GM18907 (cell line): ENCODE data around the gene TBX5.

Experiments
- ATAC-seq: cut with Tn5 transposase; IDR thresholded peaks from one replicate; pipeline ENCODE4 v1.9.1; 2021; ENCODE audit warnings: mild to moderate bottlenecking, moderate library complexity; ENCODE audit not compliant: unreplicated experiment

TBX5 gene

DNA sequence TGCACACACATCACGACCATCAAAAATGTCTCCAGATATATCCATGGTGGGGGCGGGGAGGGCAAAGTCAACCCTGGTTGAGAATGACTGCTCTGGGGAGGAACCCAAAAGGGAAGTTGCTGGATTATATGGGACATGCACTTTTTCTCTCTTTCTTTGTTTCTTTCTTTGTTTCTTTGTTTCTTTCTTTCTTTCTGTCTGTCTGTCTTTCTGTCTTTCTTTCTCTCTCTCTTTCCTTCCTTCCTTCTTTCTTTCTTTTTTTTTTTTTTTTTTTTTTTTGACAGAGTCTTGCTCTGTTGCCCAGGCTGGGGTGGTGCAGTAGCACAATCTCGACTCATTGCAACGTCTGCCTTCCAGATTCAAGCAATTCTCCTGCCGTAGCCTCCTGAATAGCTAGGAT is 71.5 kb downstream of the TBX5 start:
- ATAC-seq = no peak

DNA sequence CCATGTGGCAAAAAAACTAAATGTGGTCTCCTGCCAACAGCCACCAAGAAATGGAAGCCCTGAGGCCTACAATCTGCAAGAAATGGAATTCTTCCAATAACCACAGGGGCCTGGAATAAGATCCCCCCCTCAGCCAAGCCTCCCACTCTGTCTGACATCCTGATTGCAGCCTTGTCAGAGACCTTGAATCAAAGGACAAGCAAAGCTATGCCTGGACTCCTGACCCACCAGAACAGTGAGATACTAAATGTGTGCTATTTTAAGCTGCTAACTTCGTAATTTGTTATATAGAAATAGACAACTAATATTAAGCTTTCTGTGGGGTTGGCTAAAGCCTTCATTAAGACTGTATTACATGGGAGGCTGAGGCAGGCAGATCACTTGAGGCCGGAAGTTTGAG is 77.7 kb downstream of the TBX5 start:
- no peak for ATAC-seq

DNA sequence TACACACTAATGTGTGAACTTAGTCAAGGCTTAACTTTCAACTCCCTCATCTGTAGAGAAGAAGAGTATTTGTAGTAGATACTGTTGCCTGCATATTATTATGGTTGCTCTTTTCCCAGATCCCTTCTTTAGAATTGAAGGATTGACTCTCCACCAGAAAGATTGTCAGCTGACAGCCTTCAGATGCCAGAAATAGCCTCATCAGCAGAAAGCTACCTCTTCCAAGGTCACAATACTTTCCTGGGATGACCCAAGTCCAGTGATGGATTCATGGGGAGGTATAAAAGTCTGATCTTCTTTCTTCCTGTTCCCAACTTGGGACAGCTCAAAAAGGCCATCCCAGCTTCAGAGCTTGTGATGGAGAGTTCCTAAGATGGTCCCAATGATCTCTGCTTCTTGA is 78.2 kb downstream of the TBX5 start:
- no peak for ATAC-seq

DNA sequence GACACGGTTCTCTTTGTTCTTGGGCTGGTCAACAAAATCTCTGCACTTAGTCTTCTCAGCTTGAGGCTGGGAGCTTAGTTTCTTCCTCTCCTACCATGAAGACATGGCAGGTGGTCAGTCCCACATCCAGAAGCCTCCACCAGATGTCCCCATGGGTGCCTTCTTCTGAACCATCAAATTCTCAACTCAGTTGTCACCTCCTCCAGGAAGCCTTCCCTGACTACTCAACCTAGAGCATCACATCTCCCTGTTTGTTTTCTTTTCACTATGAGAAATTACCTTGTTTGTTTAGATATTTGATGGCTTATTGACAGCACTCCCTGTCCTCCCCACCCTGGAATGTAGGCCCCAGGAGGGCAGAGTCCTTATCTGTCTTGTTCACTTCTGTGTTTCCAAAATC is 84.4 kb downstream of the TBX5 start:
- ATAC-seq = no peak

DNA sequence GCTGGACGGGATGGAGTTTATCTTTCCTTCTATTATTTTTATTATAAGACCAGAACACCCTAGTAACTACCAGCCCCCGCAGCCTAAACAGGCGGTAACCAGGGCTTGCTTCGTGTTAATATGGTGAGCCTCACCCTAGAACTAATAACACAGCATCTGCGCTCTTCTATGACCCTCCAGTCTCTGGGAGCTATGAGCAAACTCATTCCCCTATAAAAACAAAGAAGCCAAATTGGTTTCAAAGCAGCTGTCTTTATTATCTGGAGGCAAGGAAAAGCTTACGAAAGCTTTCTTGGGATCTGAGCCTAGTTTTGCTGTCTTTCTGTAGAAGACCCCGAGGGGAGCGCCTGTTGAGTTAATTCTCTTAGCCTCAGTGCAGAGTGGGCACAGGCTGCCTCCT is 85.0 kb downstream of the TBX5 start:
- ATAC-seq = no peak

DNA sequence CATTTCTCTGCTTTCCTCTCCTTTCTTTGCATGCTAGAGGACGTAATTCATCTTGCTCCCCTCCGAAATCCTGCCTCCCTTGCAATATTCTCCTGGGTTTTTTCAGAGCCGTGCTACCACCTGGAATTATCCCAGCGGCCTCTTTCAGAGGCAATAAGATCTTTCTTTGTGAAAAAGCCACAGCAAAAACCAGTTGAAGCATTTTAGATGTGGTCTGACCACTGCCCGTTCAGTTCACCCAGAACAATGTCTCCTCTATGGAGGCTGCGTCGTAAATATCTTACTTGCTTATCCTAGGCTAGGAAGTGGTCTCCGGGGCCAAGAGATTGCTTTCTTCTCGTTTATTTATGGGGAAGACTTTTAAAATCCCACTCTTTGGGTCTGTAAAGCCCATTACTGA is 85.8 kb downstream of the TBX5 start:
- ATAC-seq = no peak

DNA sequence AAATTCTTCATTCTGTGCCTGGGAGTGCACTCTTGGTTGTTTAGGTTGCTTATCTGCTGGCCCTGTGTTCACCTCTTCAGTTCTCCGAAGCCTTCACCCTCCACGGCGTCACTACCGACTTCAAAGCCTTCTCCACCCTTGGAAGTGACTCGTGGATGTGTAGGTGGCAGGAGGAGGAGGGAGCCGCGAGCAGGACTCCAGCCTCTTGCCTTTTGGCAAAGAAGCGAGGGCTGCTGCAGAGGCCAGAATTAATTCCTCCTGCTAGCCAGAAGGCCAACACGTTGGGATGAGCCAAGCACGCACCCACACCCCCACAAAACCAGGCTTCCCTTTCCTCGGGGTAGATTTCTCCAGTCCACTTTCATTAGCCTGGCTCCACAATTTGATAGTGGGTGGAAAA is 86.5 kb downstream of the TBX5 start:
- no peak for ATAC-seq

DNA sequence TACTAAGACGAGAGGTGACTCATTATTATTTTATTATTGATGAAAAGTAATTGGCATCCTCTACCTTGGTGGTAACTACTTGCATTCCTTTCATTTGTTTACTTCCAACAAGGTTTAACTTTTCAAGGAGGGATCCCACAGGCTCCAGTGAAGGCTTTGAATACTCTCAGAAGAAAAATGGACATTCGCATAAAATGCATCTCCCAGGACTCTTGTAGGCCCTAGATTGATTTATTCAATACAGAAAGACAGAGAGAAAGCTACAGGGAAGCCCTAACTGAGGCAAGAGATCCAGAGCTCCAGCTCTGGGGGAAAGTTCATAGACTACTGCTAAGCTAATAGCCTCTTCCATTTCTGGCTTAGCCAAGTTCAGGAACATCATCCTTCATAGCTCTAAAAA is 87.0 kb downstream of the TBX5 start:
- ATAC-seq = no peak

DNA sequence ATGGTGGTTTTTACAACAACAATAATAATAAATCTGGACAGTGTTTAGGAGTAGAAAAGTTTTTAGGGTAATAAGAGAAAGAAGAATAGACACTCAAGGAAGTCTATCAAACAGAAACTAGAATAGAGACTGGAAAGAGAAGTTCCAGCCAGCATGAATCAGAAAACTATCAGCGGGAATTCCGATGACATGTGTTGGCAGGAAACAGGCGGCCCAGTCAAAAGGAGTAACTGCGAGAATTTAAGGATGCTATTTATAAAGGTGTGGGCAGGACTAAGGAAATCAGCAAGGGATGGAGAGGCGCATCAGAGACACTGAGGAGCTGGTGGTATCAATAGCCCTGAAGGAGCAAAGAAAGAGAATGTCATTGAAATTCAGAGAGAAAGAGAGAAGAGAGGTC is 89.9 kb downstream of the TBX5 start:
- ATAC-seq = no peak

DNA sequence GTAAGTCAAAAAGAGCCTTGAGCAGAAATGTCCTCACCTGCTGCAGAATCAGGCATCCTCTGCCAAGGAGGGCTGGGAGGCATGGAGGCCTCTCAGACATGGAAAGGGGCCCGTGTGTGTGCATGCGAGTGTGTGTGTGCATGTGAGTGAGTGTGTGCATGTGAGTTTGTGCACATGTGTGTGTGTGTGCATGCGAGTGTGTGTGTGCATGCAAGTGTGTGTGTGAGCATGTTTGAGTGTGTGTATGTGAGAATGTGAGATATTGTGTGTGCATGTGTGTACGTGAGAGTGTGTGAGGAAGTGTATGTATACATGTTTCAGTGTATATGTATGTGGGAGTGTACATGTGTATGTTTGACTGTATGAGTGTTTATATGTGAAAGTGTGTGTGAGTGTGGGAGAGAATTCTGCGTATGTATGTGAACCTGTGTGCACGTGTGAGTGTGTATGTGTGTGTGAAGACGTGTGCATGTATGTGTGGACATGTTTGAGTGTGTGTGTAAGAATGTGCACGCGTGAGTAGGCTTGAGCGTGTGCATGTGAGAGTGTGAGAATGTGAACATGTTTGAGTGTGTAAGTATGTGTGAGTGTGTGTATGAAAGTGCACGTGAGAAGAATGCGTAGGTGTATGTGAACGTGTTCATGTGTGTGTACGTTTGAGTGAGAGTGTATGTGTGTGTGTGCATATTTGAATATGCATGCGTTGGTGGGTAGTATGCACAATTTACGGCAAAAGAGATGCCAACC is 90.8 kb downstream of the TBX5 start:
- ATAC-seq = no peak

DNA sequence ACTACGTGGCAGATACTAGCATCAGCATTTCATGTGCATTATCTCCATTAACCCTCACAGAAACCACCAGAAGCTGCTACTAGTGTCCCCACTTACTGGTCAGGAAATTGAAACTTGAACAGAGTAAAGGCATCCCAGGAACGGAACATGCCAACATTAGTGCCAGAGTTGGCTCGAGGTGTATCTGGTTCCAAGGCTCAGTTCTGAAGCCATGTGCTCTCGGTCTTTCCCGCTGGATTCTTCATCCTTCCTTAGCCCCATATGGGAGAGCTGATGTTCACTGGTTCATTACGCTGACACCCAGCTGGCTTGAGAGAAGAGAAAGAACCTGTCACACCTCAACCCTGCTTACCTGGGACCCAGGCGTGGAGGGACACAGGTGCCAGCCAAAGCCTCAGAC is 91.5 kb downstream of the TBX5 start:
- no peak for ATAC-seq

DNA sequence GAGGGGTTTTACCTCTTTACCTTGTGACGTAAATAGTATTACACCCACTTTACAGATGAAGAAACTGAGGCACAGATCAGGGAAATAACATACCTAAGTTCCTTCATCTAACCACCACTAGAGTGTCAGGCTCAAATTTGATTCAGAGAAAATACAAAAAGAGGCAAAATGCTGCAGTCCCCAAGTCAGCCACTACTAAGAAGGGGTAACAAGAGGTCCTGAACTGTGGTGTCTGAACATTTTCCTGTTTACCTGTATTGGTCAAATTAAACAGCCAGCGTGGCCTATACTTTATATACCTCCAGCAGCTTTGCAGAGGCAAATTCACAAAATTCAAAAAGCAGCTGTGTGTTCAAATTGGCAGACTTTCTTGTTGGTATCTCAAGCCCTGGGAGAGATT is 92.0 kb downstream of the TBX5 start:
- no peak for ATAC-seq

DNA sequence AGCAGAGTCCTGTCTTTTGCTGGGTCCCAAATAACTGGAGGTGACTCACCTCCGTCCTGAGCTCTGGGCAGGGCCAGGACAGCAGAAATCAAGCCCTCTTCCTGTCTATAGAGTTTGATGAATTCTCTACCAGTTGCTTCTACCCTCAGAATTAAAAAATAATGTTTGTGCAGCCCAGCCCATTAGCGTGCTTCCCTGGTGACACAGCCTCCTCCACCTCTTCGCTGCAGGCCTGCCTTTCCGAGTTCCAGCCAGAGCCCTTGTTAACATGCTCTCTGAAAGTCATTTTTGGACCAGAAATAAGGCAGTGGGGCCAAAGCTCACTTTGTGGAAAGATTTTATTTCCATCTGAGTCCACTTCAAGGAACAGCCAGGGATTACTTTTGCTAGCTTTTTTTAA is 94.0 kb downstream of the TBX5 start:
- no peak for ATAC-seq

DNA sequence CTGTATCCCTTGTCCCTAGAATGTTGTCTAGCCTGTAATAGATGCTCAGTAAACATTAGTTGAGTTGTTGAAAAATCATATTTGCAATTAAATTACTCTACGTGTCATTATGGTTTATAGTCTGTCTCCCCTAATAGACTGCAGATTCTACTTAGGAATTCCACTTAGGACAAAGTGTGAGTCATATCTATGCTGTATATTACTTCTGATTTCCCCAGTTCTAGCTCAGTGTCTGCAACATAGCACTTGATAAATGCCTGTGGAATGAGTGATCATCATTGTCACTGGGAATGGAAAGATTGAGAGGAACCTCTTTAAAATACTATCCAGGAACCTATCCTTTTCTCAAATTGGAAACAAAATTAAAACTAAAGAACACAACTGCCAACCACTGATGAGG is 99.3 kb downstream of the TBX5 start:
- no peak for ATAC-seq

DNA sequence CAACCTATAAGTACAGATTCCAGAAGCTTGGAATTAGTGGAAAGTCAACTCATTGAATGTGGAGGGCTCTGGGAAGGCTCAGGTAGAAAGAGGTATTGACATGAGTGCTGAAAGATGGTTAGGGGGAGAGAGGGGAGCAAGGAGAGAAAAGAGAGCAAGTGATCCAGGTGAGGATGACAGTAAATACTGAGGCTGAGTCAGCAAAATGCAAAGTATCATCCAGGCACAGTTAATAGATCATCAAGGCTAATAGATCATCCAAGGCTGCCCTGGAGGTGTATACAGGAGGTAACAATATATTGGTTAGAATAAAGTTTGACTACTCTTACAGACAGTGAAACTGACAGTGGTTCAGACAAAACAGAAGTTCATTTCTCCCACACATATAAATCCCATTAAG is 100.5 kb downstream of the TBX5 start:
- ATAC-seq = no peak
